Ureter (tissue), 1 donor: ENCODE data around the gene ALPL. TPM values are rescaled to one million over a fixed set of nuclear protein-coding genes. Genes with fewer than 3 reads are reported as not detected.
"Not testable (repeated sequence)": the region's sequence is repeated elsewhere in the genome, so short reads cannot be mapped to it uniquely, and the experiment has no call there.

Experiments
- DNase-seq: peaks from one replicate; pipeline ENCODE4 v3.0.0-alpha.2; 2020; ENCODE audit warnings: low spot score
- total RNA-seq: library from RNA; stranded (reverse); gene quantifications from one replicate; pipeline ENCODE4 v1.2.4, GENCODE V29; 2023
- donor health status: DM: yes; HTN: yes; CAD: no.

The ALPL gene
- total RNA-seq, 1 donor from 2014 or later: 12.9 TPM

GRCh38 chr1:21507511-21508270, 1.5 kb upstream of the ALPL start:
- DNase-seq: no peak

GRCh38 chr1:21508580-21509350, 458 bp upstream of the ALPL start:
- DNase-seq: no peak

- no peak for DNase-seq
Measured at GRCh38 chr1:21510113-21510493, 880 bp downstream of the ALPL start.

GRCh38 chr1:21510885-21511578, 1.8 kb downstream of the ALPL start:
- DNase-seq: no peak

- DNase-seq: peak; percentile 64
Measured at GRCh38 chr1:21511579-21512522, 2.6 kb downstream of the ALPL start.

- DNase-seq: no peak
Measured at GRCh38 chr1:21514245-21514644, 5.0 kb downstream of the ALPL start.

- DNase-seq: no peak
Measured at GRCh38 chr1:21517161-21517589, 8.0 kb downstream of the ALPL start.

GRCh38 chr1:21517660-21518480, 8.6 kb downstream of the ALPL start:
- no peak for DNase-seq

- DNase-seq: no peak
Measured at GRCh38 chr1:21518774-21519455, 9.7 kb downstream of the ALPL start.

GRCh38 chr1:21519486-21520070, 10.4 kb downstream of the ALPL start:
- DNase-seq: not testable (repeated sequence)

- no peak for DNase-seq
Measured at GRCh38 chr1:21520899-21521716, 11.9 kb downstream of the ALPL start.

GRCh38 chr1:21521717-21522060, 12.5 kb downstream of the ALPL start:
- no peak for DNase-seq

- DNase-seq: no peak
Measured at GRCh38 chr1:21522525-21523038, 13.4 kb downstream of the ALPL start.

- DNase-seq: no peak
Measured at GRCh38 chr1:21523297-21523813, 14.1 kb downstream of the ALPL start.

- no peak for DNase-seq
Measured at GRCh38 chr1:21524220-21524619, 15.0 kb downstream of the ALPL start.

- DNase-seq: no peak
Measured at GRCh38 chr1:21524686-21525339, 15.6 kb downstream of the ALPL start.

- no peak for DNase-seq
Measured at GRCh38 chr1:21525340-21525717, 16.1 kb downstream of the ALPL start.

- DNase-seq: no peak
Measured at GRCh38 chr1:21526441-21526840, 17.2 kb downstream of the ALPL start.
